K562 (cell line): ENCODE results near the gene CCDC28A. TPM values are rescaled to one million over a fixed set of nuclear protein-coding genes. Genes with fewer than 3 reads are reported as not detected.

Experiments used
- CTBP1 ChIP-seq: fragments of 450-650 bp; IDR thresholded peaks from 2 replicates; pipeline ENCODE4 v1.6.1; 2016; ENCODE audit warnings: borderline replicate concordance
- DDX20 ChIP-seq: fragments of 450-650 bp; IDR thresholded peaks from 2 replicates; pipeline ENCODE4 v1.6.1; 2016; ENCODE audit warnings: missing genetic modification characterization, low read depth, mild to moderate bottlenecking, missing compliant biosample characterization, moderate library complexity
- GABPA ChIP-seq: fragments of 200-800 bp; sonication (Bioruptor generic); conservative IDR thresholded peaks from 2 replicates; pipeline ENCODE4 v1.6.1; 2016; ENCODE audit warnings: low read depth, missing genetic modification characterization, missing compliant biosample characterization
- ILK ChIP-seq: fragments of 450-650 bp; IDR thresholded peaks from 2 replicates; pipeline ENCODE4 v1.6.1; 2016; ENCODE audit warnings: missing genetic modification characterization, low read depth, mild to moderate bottlenecking, missing compliant biosample characterization, moderate library complexity, borderline replicate concordance
- MCM3 ChIP-seq: fragments of 450-650 bp; IDR thresholded peaks from 2 replicates; pipeline ENCODE4 v1.6.1; 2016
- MEF2A ChIP-seq: IDR thresholded peaks from 2 replicates; pipeline ENCODE4 v1.6.1; 2011; ENCODE audit warnings: low read depth, mild to moderate bottlenecking, low read length, moderate library complexity; ENCODE audit not compliant: control insufficient read depth
- MYC ChIP-seq, 2 experiments: fragments of 250-450 bp in 1 of 2; sonication (Bioruptor Pico) in 1 of 2; IDR thresholded peaks; 2 replicates each; pipeline versions ENCODE4 v1.5.1 to v1.6.1; 2012 to 2021; ENCODE audit warnings: low read depth in 2 of 2, borderline replicate concordance in 1 of 2, improper control_type of control experiment in 1 of 2, low read length in 1 of 2, mild to moderate bottlenecking in 1 of 2, moderate library complexity in 1 of 2
- NFIX ChIP-seq: fragments of 250-450 bp; sonication (Bioruptor Pico); IDR thresholded peaks from 2 replicates; pipeline ENCODE4 v1.4.0; 2020; ENCODE audit warnings: low read depth, mild to moderate bottlenecking, moderate library complexity
- RBM25 ChIP-seq: fragments of 200-400 bp; formaldehyde crosslinking; IDR thresholded peaks from 2 replicates; pipeline ENCODE4 v1.6.1; 2018; ENCODE audit warnings: low read length, low read depth, moderate library complexity; ENCODE audit not compliant: severe bottlenecking
- RFX7 ChIP-seq: fragments of 250-450 bp; sonication (Bioruptor Pico); IDR thresholded peaks from 2 replicates; pipeline ENCODE4 v1.5.1; 2021; ENCODE audit warnings: mild to moderate bottlenecking
- SMAD1 ChIP-seq: fragments of 150-350 bp; IDR thresholded peaks from 2 replicates; pipeline ENCODE4 v1.6.1; 2014; ENCODE audit warnings: low read length, low read depth; ENCODE audit not compliant: partially characterized antibody
- SMAD4 ChIP-seq: fragments of 250-450 bp; sonication (Bioruptor Pico); conservative IDR thresholded peaks from 2 replicates; pipeline ENCODE4 v1.8.0; 2021; ENCODE audit warnings: inconsistent platforms, mild to moderate bottlenecking, moderate library complexity
- SRF ChIP-seq, 2 experiments: fragments of 250-450, 450-650 bp in 1 of 2; sonication (Bioruptor Pico) in 1 of 2; sonication (generic) in 1 of 2; formaldehyde crosslinking; IDR thresholded peaks; 2 replicates each; pipeline versions ENCODE4 v1.5.0 to v1.5.1; 2020 to 2022; ENCODE audit warnings: mild to moderate bottlenecking in 1 of 2, missing genetic modification reagents in 1 of 2
- ZC3H11A ChIP-seq: IDR thresholded peaks from 2 replicates; pipeline ENCODE4 v1.6.1; 2012; ENCODE audit warnings: low read depth, low read length, improper control_type of control experiment
- ZNF384 ChIP-seq: IDR thresholded peaks from 2 replicates; pipeline ENCODE4 v1.6.1; 2012; ENCODE audit warnings: low read depth, low read length, improper control_type of control experiment
- polyA plus RNA-seq, 8 experiments: library from polyadenylated mRNA; depleted of rRNA in 4 of 8; stranded (reverse) in 5 of 8; unstranded in 3 of 8; fragments of >200 nt; fragmentation: Nextera tagmentation in 2 of 8; fragmentation: Illumina TruSeq in 1 of 8; extraction: Ambion mirVana in 2 of 8; extraction: Trizol in 1 of 8; gene quantifications; 2 replicates each; pipeline versions ENCODE4 v1.2.1 to v1.2.3, GENCODE V29; 2011 to 2014; ENCODE audit warnings: inconsistent platforms in 1 of 8, missing spikeins in 1 of 8
- total RNA-seq, 7 experiments: library from RNA; depleted of rRNA in 6 of 7; stranded (reverse); fragments of >200 nt in 6 of 7; fragmentation: Illumina TruSeq in 2 of 7; extraction: Trizol in 2 of 7; gene quantifications; 2 replicates each; pipeline versions ENCODE4 v1.2.1 to v1.2.3, GENCODE V29; 2011 to 2021; ENCODE audit warnings: low replicate concordance in 1 of 7
- TF ChIP-seq, protein P1 (sequence below): fragments of 200-600 bp; sonication (generic); IDR thresholded peaks from one replicate; pipeline ENCODE4 v1.6.1; 2012; ENCODE audit warnings: mild to moderate bottlenecking, low read depth, low read length, inconsistent platforms

Gene CCDC28A
- total and polyA plus RNA-seq, 9 of the 15 experiments (the other 6 are each of a cell fraction or from before 2014, with no cell fraction given), result 12.6 to 35.5 (median 19.1) TPM

DNA sequence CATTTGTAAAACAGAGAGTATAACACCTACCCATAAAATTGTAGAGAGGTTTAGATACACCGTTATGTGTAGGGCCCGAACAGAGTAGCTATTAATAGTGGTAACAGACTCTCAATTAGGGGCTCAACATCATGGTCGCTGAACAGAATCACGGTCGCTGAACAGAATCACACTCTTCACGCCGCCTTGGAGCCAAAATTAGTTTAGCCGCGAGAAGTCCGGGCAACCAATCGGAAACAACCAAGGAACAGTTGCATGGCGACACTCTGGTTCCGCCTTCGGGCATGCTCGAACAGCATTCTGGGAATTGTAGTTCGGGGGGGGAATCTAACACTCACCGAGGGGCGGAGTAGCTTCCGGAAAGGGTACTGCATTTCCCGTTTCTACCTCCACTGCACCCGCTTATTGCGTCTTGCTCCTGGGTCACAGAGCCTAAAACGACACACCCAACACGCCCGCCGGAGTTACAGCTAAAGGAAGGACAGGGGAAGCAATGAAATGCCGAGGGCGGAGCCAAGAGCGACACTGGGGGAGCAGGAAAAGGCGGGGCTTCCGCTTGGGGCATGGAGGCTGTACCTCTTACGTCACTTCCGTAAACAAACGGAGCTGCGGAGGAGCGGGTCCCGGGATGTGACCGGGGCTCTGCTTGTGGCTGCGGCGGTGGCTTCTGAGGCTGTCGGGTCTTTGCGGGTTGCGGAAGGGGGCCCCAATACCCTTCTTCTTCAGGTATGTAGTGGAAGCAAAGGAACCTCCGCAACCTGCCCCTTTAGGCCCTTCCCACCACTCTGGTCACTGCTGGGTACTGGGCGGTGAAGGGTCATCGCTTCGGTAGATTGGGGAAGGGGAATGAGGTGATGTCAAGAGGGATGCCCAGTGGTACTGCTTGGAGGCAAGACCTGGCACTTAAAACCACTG is at the start of gene CCDC28A (continued):
- TF ChIP-seq, protein P1, sequence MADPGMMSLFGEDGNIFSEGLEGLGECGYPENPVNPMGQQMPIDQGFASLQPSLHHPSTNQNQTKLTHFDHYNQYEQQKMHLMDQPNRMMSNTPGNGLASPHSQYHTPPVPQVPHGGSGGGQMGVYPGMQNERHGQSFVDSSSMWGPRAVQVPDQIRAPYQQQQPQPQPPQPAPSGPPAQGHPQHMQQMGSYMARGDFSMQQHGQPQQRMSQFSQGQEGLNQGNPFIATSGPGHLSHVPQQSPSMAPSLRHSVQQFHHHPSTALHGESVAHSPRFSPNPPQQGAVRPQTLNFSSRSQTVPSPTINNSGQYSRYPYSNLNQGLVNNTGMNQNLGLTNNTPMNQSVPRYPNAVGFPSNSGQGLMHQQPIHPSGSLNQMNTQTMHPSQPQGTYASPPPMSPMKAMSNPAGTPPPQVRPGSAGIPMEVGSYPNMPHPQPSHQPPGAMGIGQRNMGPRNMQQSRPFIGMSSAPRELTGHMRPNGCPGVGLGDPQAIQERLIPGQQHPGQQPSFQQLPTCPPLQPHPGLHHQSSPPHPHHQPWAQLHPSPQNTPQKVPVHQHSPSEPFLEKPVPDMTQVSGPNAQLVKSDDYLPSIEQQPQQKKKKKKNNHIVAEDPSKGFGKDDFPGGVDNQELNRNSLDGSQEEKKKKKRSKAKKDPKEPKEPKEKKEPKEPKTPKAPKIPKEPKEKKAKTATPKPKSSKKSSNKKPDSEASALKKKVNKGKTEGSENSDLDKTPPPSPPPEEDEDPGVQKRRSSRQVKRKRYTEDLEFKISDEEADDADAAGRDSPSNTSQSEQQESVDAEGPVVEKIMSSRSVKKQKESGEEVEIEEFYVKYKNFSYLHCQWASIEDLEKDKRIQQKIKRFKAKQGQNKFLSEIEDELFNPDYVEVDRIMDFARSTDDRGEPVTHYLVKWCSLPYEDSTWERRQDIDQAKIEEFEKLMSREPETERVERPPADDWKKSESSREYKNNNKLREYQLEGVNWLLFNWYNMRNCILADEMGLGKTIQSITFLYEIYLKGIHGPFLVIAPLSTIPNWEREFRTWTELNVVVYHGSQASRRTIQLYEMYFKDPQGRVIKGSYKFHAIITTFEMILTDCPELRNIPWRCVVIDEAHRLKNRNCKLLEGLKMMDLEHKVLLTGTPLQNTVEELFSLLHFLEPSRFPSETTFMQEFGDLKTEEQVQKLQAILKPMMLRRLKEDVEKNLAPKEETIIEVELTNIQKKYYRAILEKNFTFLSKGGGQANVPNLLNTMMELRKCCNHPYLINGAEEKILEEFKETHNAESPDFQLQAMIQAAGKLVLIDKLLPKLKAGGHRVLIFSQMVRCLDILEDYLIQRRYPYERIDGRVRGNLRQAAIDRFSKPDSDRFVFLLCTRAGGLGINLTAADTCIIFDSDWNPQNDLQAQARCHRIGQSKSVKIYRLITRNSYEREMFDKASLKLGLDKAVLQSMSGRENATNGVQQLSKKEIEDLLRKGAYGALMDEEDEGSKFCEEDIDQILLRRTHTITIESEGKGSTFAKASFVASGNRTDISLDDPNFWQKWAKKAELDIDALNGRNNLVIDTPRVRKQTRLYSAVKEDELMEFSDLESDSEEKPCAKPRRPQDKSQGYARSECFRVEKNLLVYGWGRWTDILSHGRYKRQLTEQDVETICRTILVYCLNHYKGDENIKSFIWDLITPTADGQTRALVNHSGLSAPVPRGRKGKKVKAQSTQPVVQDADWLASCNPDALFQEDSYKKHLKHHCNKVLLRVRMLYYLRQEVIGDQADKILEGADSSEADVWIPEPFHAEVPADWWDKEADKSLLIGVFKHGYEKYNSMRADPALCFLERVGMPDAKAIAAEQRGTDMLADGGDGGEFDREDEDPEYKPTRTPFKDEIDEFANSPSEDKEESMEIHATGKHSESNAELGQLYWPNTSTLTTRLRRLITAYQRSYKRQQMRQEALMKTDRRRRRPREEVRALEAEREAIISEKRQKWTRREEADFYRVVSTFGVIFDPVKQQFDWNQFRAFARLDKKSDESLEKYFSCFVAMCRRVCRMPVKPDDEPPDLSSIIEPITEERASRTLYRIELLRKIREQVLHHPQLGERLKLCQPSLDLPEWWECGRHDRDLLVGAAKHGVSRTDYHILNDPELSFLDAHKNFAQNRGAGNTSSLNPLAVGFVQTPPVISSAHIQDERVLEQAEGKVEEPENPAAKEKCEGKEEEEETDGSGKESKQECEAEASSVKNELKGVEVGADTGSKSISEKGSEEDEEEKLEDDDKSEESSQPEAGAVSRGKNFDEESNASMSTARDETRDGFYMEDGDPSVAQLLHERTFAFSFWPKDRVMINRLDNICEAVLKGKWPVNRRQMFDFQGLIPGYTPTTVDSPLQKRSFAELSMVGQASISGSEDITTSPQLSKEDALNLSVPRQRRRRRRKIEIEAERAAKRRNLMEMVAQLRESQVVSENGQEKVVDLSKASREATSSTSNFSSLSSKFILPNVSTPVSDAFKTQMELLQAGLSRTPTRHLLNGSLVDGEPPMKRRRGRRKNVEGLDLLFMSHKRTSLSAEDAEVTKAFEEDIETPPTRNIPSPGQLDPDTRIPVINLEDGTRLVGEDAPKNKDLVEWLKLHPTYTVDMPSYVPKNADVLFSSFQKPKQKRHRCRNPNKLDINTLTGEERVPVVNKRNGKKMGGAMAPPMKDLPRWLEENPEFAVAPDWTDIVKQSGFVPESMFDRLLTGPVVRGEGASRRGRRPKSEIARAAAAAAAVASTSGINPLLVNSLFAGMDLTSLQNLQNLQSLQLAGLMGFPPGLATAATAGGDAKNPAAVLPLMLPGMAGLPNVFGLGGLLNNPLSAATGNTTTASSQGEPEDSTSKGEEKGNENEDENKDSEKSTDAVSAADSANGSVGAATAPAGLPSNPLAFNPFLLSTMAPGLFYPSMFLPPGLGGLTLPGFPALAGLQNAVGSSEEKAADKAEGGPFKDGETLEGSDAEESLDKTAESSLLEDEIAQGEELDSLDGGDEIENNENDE, result no peak
- TF ChIP-seq SRF (CRISPR knock-in tag; IDR thresholded peaks at IDR 0.05), result no peak
- TF ChIP-seq ZC3H11A, result no peak
- TF ChIP-seq MEF2A, result peak; percentile 82; the same call in 1 of the 2 replicates
- TF ChIP-seq MYC (IDR thresholded peaks at IDR 0.05; ENCODE audit: low read depth, low read length), result no peak
- no peak for TF ChIP-seq MYC (CRISPR knock-in tag; IDR thresholded peaks at IDR 0.05; ENCODE audit: borderline replicate concordance, low read depth)
- no peak for TF ChIP-seq NFIX
- no peak for TF ChIP-seq ZNF384
- TF ChIP-seq CTBP1, result no peak; the same call in 1 of the 2 replicates
- TF ChIP-seq RBM25, result peak; percentile 72
- TF ChIP-seq RFX7 (CRISPR knock-in tag), result no peak
- TF ChIP-seq ILK (tag), result no peak
- TF ChIP-seq DDX20 (tag), result no peak
- TF ChIP-seq MCM3, result no peak
- TF ChIP-seq SMAD1, result peak; percentile 54
- no peak for TF ChIP-seq SMAD4 (CRISPR knock-in tag)
- peak; percentile 98 for TF ChIP-seq GABPA (tag)
